NB4 (cell line): ENCODE data around the gene ZBTB11.

Experiments used
- CTCF ChIP-seq: IDR thresholded peaks from one replicate; pipeline ENCODE4 v1.5.1; 2012; ENCODE audit warnings: low read depth, low read length
- POLR2A ChIP-seq: IDR thresholded peaks from 2 replicates; pipeline ENCODE4 v1.6.1; 2011; ENCODE audit warnings: mild to moderate bottlenecking; ENCODE audit not compliant: insufficient read length; ENCODE audit errors: extremely low read depth

DNA sequence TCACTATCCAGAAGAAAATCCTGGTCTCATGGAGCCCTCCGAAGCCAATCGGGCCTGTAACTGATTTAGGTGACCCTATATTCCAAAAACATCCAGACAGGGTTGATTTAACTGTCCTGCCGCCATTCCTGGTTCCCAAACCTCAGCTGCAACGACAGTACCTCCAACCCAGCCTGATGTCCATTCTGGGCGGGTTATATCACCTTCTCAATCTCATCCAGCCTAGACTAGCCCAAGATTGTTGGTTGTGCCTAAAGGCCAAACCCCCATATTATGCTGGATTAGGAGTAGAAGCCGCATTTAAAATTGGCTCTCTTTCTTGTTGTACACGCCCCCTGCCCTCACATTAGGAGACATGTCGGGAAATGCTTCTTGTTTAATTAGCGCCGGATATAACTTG lies 36.7 kb downstream of the ZBTB11 start:
- TF ChIP-seq CTCF (no peak), POLR2A (no peak)
